ENCODE measurements around the gene PFDN1. TPM values are rescaled to one million over a fixed set of nuclear protein-coding genes. Genes with fewer than 3 reads are reported as not detected.

The PFDN1 gene
- total and polyA plus RNA-seq, 10 of the 15 experiments (the other 5 are each of a cell fraction or from before 2014, with no cell fraction given): 62.9 to 193 (median 102) TPM

DNA sequence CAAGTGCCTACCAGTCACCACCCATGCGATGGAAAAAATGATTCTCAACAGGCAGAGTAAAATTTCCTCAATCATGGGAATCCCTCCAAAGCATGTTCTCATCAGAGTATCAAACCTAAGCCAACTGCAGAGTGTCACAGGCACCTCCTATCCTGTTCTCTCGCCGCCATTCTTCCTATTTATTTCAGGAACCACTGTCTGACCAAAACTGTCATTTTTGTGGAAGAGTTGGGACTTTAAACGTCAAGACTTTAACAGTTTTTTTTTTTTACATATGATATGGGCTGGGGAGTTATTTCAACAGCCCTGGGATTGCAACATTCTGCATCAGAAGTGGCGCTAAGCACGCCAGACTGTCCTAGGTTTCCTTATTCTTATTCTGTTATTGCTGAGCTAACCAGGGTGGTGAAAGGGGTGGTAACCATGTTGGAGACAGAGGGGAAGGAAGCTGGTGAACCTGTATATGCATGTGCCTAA, 29.5 kb downstream of the PFDN1 start (continued):
- no peak for TF ChIP-seq MEF2B (IDR thresholded peaks at IDR 0.05; ENCODE audit: partially characterized antibody, poor library complexity, severe bottlenecking)
- TF ChIP-seq, protein P1, sequence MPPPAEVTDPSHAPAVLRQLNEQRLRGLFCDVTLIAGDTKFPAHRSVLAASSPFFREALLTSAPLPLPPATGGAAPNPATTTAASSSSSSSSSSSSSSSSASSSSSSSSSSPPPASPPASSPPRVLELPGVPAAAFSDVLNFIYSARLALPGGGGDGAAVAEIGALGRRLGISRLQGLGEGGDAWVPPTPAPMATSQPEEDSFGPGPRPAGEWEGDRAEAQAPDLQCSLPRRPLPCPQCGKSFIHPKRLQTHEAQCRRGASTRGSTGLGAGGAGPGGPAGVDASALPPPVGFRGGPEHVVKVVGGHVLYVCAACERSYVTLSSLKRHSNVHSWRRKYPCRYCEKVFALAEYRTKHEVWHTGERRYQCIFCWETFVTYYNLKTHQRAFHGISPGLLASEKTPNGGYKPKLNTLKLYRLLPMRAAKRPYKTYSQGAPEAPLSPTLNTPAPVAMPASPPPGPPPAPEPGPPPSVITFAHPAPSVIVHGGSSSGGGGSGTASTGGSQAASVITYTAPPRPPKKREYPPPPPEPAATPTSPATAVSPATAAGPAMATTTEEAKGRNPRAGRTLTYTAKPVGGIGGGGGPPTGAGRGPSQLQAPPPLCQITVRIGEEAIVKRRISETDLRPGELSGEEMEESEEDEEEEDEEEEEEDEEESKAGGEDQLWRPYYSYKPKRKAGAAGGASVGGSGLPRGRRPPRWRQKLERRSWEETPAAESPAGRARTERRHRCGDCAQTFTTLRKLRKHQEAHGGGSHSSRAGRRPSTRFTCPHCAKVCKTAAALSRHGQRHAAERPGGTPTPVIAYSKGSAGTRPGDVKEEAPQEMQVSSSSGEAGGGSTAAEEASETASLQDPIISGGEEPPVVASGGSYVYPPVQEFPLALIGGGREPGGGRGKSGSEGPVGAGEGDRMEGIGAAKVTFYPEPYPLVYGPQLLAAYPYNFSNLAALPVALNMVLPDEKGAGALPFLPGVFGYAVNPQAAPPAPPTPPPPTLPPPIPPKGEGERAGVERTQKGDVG (CRISPR knock-in tag; IDR thresholded peaks at IDR 0.05): no peak
- no peak for TF ChIP-seq TCF12 (IDR thresholded peaks at IDR 0.05; ENCODE audit: low read depth, low read length)
- TF ChIP-seq RBBP5 (conservative IDR thresholded peaks at IDR 0.05): no peak
- no peak for TF ChIP-seq MYC (IDR thresholded peaks at IDR 0.05; ENCODE audit: insufficient read depth, insufficient read length, insufficient replicate concordance, low read length, severe bottlenecking)
- no peak for TF ChIP-seq CHD1 (IDR thresholded peaks at IDR 0.05; ENCODE audit: low read depth, low read length)
- no peak for TF ChIP-seq SP1 (IDR thresholded peaks at IDR 0.05; ENCODE audit: low read depth, low read length)

DNA sequence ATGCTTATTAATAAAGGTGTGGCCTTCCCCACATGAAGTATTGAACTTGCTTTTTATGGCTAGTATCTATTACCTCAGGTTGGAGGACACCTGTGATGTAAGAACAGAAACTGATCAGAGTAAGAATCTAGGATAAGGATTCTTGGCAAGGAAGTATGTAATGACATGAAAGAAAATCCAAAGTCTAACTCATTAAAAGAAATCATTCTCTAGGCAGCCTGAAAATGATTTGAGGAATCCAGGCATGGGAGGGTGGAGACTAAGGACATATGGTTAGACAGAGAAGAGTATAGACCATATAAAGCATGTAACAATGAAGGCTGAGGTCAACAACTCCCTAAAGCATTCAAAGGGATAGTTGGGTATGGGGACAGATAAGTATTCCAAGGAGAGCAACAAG, 32.9 kb downstream of the PFDN1 start:
- ChIA-PET CTCF (interaction anchor here (1.7 kb wide), 1 partner anchor 82 kb away, joined by 5 read pairs; no protein-coding TSS in a partner anchor), RAD21 (ENCODE audit: unreplicated experiment) (no interaction called here), SMC1A (ENCODE audit: uncharacterized antibody, unreplicated experiment) (interaction anchor here (1.9 kb wide), 1 partner anchor 11 kb away, joined by 7 read pairs; no protein-coding TSS in a partner anchor), POLR2A (no interaction called here)
- DNase-seq (ENCODE audit: low read depth, low spot score) (no peak), FAIRE-seq (no peak), ATAC-seq (no peak)
- Histone ChIP-seq H3K27ac (ENCODE audit: control insufficient read depth, insufficient read depth) (no peak overlapping the region), H3K9me3 (replicated peaks; ENCODE audit: control insufficient read depth, insufficient read depth, low read length) (no peaks in the 10 kb centered on the region), H3K27me3 (replicated peaks in 1 of 2; ENCODE audit: control insufficient read depth in 2 of 2, insufficient read depth in 2 of 2, low read length in 1 of 2) (no peaks in the 10 kb centered on the region), H3K79me2 (ENCODE audit: control insufficient read depth, insufficient read depth, low read length) (peaks cover 10% of the 10 kb centered on the region), H2AFZ (ENCODE audit: control insufficient read depth, low read depth, low read length) (no peak overlapping the region), H3K4me1 (ENCODE audit: control insufficient read depth, insufficient read depth, low read length) (peaks cover 13% of the 10 kb centered on the region), H3K36me3 (ENCODE audit: control insufficient read depth in 2 of 2, insufficient read depth in 2 of 2, low read length in 1 of 2) (peaks cover 0 to 8% of the 10 kb centered on the region in 2 experiments; a peak in 1 of 4 replicates), H3K4me3 (no peak overlapping the region), H4K20me1 (ENCODE audit: control insufficient read depth, insufficient read depth) (no peaks in the 10 kb centered on the region), H3K9ac (ENCODE audit: control insufficient read depth, insufficient read depth, low read length) (no peak overlapping the region), H3K4me2 (ENCODE audit: control insufficient read depth, insufficient read depth) (no peak overlapping the region)
- BruUV-seq (replicated peaks): no TSS peak
- intact Hi-C loops (cut with micrococcal nuclease; ENCODE audit: unreplicated experiment) (no loop called here), in situ Hi-C loops (cut with MboI) (no loop called here)
- TF ChIP-seq SIN3A (IDR thresholded peaks at IDR 0.05; ENCODE audit: low read depth, low read length): no peak
- no peak for TF ChIP-seq IRF4 (IDR thresholded peaks at IDR 0.05; ENCODE audit: low read depth, low read length)
- no peak for TF ChIP-seq IKZF2 (IDR thresholded peaks at IDR 0.05)
- no peak for TF ChIP-seq RB1 (IDR thresholded peaks at IDR 0.05; ENCODE audit: borderline replicate concordance)
- no peak for TF ChIP-seq DPF2 (IDR thresholded peaks at IDR 0.05)
- TF ChIP-seq, protein P1 (CRISPR knock-in tag; IDR thresholded peaks at IDR 0.05): no peak
- TF ChIP-seq ATF7 (IDR thresholded peaks at IDR 0.05; ENCODE audit: low read depth): no peak
- TF ChIP-seq, protein P2, sequence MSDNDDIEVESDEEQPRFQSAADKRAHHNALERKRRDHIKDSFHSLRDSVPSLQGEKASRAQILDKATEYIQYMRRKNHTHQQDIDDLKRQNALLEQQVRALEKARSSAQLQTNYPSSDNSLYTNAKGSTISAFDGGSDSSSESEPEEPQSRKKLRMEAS (IDR thresholded peaks at IDR 0.05; ENCODE audit: low read depth, low read length): no peak
- no peak for TF ChIP-seq ESRRA (IDR thresholded peaks at IDR 0.05; ENCODE audit: low read length)
- no peak for TF ChIP-seq MEF2B (IDR thresholded peaks at IDR 0.05; ENCODE audit: partially characterized antibody, poor library complexity, severe bottlenecking)
- no peak for TF ChIP-seq TBL1XR1 (IDR thresholded peaks at IDR 0.05; ENCODE audit: low read depth, low read length)
